Small intestine (tissue), 7 donors: ENCODE measurements around the gene VEGFB. TPM values are rescaled to one million over a fixed set of nuclear protein-coding genes. Genes with fewer than 3 reads are reported as not detected.

Experiments used
- DNase-seq, 2 donors: peaks; one replicate each; pipeline versions ENCODE4 v3.0.0 to v3.0.0-alpha.2; 2013
- FAIRE-seq: peaks from 2 replicates; lab custom pipeline; 2012; peaks lifted over from hg19 to GRCh38; lab: Jason Lieb, UNC
- H3K27ac ChIP-seq, 3 donors: one replicate each; pipeline ENCODE4 v1.5.1; 2013; ENCODE audit warnings: low read length in 2 of 3, mild to moderate bottlenecking in 2 of 3, control low read depth in 1 of 3, inconsistent platforms in 1 of 3, low read depth in 1 of 3, moderate library complexity in 1 of 3
- H3K27me3 ChIP-seq, 3 donors: one replicate each; pipeline ENCODE4 v1.6.1; 2013; ENCODE audit warnings: low read length in 3 of 3, inconsistent platforms in 1 of 3; ENCODE audit not compliant: control insufficient read depth in 3 of 3, insufficient read depth in 3 of 3
- H3K36me3 ChIP-seq, 3 donors: one replicate each; pipeline ENCODE4 v1.6.1; 2013; ENCODE audit warnings: low read length in 3 of 3, inconsistent platforms in 1 of 3, low read depth in 1 of 3, mild to moderate bottlenecking in 1 of 3, moderate library complexity in 1 of 3; ENCODE audit not compliant: control insufficient read depth in 3 of 3, insufficient read depth in 2 of 3
- H3K4me1 ChIP-seq, 3 donors: one replicate each; pipeline ENCODE4 v1.6.1; 2013; ENCODE audit warnings: low read length in 2 of 3, inconsistent platforms in 1 of 3, low read depth in 1 of 3, mild to moderate bottlenecking in 1 of 3, moderate library complexity in 1 of 3; ENCODE audit not compliant: control insufficient read depth in 3 of 3, insufficient read depth in 2 of 3
- H3K4me3 ChIP-seq, 3 donors: one replicate each; pipeline ENCODE4 v1.5.1; 2013; ENCODE audit warnings: low read length in 3 of 3, control low read depth in 1 of 3, inconsistent platforms in 1 of 3, low read depth in 1 of 3, mild to moderate bottlenecking in 1 of 3, moderate library complexity in 1 of 3
- H3K9me3 ChIP-seq, 2 donors: one replicate each; pipeline ENCODE4 v1.6.1; 2013; ENCODE audit warnings: low read depth in 1 of 2, low read length in 1 of 2; ENCODE audit not compliant: control insufficient read depth in 2 of 2, insufficient read depth in 1 of 2
- WGBS, 3 donors: extraction: QIAGEN DNeasy Blood & Tissue Kit; methylation state at CpG; one replicate each; pipeline ENCODE4 v1.1.7; 2013; 5-methylcytosine and 5-hydroxymethylcytosine counted together
- polyA plus RNA-seq, 4 donors: library from polyadenylated mRNA; stranded (reverse) in 3 of 4; unstranded in 1 of 4; fragments of 200-250 nt in 3 of 4; fragments of 120-200 nt in 1 of 4; gene quantifications; one replicate each; pipeline versions ENCODE4 v1.2.1 to v1.2.3, GENCODE V29; 2013
- donor health status: healthy with polysubstance abuse.
- donor health status: control.
- donor health status: control.
- donor health status: Bipolar disorder and iron deficiency.
- donor health status: healthy.

Gene VEGFB
- polyA plus RNA-seq, 4 donors = 34.8 to 109 (median 48.1) TPM

DNA sequence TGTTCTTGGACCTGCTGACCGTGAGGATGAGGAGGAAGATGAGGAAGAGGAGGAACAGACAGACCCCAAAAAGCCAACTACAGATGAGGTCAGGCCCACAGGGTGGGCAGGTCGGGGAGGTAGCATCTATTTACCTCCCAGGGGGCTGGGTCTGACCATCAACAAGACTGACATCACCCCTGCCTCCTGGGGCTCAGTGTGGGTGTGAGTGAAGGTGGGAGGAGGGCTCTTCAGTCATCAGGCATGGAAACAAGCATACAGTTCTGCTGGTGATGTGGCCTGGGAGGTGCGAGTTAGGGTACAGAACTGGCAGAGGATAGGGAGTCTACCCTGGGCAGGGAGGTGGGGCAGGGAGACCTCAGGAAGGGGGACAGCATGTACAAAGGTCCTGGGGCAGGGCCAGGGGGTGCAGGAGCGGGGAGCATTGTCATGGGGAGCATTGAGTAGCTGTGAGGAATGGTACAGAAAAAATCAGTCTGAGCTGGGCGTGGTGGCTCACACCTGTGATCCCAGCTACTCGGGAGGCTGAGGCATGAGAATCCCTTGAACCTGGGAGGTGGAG lies 25.8 kb downstream of the VEGFB start:
- 85 to 89% (median 86%) methylated on average over 6 of the region's 6 CpGs for WGBS, 3 donors
- Histone ChIP-seq H3K36me3 (peaks cover 30 to 97% (median 66%) of the 10 kb centered on the region in 3 donors), H3K9me3 (no peaks in the 10 kb centered on the region), H3K27me3 (no peaks in the 10 kb centered on the region), H3K4me1 (no peaks in the 10 kb centered on the region), H3K4me3 (no peak overlapping the region), H3K27ac (no peak overlapping the region)
- DNase-seq = no peak
- FAIRE-seq = no peak

DNA sequence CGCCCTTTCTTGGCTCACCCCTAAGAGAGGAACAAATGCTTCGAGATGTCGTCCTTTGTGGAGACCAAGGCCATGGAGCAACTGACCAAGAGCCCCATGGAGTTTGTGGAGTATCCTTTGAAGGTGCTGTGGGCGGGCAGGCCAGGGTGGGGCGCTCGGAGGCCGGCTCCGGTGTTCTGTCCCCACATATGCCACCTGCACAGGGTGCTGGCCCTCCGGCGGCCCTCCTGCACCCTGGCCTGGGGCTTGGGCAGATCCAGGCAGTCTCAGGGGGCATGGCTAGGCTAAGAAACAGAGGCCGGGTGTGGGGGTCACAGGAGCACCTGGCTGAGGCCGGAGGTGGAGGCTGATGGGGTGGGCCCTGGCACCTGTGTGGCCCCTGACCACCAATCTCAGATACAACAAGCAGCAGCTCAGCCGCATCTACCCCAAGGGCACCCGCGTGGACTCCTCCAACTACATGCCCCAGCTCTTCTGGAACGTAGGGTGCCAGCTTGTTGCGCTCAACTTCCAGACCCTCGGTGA lies 27.2 kb downstream of the VEGFB start:
- WGBS, 3 donors = 89 to 94% (median 92%) methylated on average over 17 to 18 of the region's 18 CpGs
- no peak overlapping the region for H3K27ac ChIP-seq
- no peaks in the 10 kb centered on the region for H3K4me1 ChIP-seq
- H3K9me3 ChIP-seq = no peaks in the 10 kb centered on the region
- DNase-seq (no peak), FAIRE-seq (no peak)
- H3K36me3 ChIP-seq = peaks cover 29 to 97% (median 68%) of the 10 kb centered on the region in 3 donors
- H3K4me3 ChIP-seq = no peak overlapping the region
- no peaks in the 10 kb centered on the region for H3K27me3 ChIP-seq

DNA sequence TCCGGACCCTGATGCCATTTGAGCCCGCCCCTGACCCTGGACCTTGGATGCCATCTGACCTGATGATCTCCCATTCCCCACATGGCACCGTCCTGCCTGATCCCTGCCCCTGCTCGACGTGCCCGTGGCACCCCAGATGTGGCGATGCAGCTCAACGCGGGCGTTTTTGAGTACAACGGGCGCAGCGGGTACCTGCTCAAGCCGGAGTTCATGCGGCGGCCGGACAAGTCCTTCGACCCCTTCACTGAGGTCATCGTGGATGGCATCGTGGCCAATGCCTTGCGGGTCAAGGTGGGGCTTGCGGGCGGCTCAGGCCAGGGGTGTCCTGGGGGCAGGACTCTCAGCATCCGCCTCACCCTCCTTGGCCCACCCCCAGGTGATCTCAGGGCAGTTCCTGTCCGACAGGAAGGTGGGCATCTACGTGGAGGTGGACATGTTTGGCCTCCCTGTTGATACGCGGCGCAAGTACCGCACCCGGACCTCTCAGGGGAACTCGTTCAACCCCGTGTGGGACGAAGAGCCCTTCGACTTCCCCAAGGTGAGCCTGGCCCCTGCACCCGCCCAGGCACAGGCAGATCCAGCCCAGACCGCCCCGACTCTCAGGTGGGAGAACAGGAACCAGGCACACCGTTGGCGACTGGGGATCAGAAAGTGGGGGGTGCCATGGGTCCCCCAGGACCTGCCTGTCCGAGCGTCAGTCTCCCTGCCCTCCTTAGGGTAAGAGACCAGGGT lies 28.1 kb downstream of the VEGFB start:
- WGBS, 3 donors = 90 to 93% (median 92%) methylated on average over 42 of the region's 42 CpGs
- Histone ChIP-seq H3K9me3 (no peaks in the 10 kb centered on the region), H3K27ac (no peak overlapping the region), H3K27me3 (no peaks in the 10 kb centered on the region), H3K4me3 (no peak overlapping the region), H3K4me1 (no peaks in the 10 kb centered on the region), H3K36me3 (peaks cover 29 to 98% (median 64%) of the 10 kb centered on the region in 3 donors)
- DNase-seq (no peak), FAIRE-seq (no peak)

DNA sequence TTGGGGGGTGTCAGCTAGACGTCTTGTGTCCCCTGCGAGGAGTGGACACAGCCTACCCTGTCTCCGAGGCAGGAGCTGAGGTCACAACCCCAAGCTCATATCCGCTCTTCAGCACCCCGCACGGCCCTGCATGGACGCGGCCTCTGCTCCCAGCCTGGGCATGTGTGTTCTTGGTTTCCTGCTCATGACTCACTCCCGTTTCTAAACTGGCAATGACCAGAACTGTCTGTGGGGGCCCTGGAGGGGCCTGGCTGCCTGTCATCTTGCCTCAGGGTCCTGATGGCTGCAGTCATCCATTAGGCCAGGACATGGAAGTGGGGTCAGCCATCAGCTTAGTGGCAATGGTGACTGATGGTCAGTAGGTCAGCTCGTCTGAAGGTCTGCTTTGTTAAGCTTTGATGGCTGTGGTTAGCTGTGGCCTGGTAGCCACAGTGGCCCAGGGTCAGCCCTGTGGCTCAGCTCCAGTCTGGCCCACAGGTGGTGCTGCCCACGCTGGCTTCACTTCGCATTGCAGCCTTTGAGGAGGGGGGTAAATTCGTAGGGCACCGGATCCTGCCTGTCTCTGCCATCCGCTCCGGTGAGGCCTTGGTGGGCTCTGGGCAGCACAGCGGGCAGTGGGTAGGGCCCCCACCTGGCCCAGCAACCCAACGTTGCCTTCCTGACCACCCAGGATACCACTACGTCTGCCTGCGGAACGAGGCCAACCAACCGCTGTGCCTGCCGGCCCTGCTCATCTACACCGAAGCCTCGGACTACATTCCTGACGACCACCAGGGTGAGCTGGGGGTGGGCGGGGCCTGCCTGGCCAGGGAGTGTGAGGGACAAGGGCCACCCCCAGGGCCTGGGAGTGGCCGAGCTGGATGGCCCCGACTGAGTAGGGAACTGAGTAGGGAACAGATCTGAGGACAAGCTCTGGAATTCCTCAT lies 28.9 kb downstream of the VEGFB start:
- no peak overlapping the region for H3K27ac ChIP-seq
- no peak for FAIRE-seq
- peaks cover 0 to 7% (median 2%) of the 10 kb centered on the region in 3 donors for H3K4me1 ChIP-seq
- H3K27me3 ChIP-seq = no peaks in the 10 kb centered on the region
- H3K9me3 ChIP-seq = no peaks in the 10 kb centered on the region
- H3K4me3 ChIP-seq = no peak overlapping the region
- WGBS, 3 donors = 84 to 86% (median 86%) methylated on average over 29 of the region's 29 CpGs
- H3K36me3 ChIP-seq = peaks cover 29 to 98% (median 59%) of the 10 kb centered on the region in 3 donors
- DNase-seq = no peak

DNA sequence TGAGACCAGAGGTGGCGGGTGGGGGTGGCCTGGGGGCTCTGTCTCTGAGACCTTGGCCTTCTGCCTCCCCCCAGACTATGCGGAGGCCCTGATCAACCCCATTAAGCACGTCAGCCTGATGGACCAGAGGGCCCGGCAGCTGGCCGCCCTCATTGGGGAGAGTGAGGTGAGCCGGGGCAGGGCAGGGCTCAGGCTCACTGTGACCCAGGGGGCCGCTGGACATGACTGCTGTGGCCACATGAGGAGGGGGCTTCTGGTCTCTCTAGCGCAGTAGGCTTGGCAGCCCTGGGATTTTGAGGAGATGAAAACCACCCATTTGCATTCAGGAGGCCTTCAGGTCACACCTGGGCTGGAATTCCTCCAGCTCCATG lies 29.5 kb downstream of the VEGFB start:
- whole genome bisulfite sequencing, 3 donors = 88 to 91% (median 89%) methylated on average over 7 to 8 of the region's 8 CpGs
- peaks cover 27 to 98% (median 55%) of the 10 kb centered on the region in 3 donors for H3K36me3 ChIP-seq
- no peak for DNase-seq

DNA sequence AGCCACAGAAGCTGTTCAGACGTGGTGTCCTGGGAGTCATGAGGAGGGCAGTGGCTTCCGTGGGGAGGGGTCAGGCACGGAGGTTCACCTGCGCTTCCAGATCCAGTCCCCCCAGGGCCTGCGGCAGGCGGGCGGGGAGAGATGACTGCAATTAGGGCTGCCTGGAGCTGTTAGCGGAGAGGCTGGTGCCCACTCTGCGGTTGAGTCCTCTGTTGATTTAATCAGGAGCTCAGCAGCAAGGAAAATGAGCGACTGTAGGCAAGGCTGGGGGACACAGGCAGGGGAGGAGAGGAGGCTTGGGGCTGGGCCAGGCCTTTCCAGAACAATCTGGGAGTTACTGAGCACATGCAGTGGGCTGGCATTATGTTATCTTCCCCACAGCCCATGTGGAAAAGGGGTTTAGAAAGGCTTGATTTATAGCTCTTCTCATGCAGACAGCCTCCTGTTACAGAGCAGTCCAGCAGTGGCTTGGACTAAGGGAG lies 30.0 kb downstream of the VEGFB start:
- 79 to 89% (median 87%) methylated on average over 10 of the region's 10 CpGs for WGBS, 3 donors
- H3K36me3 ChIP-seq = peaks cover 26 to 97% (median 50%) of the 10 kb centered on the region in 3 donors
- no peak overlapping the region for H3K4me3 ChIP-seq
- FAIRE-seq (no peak), DNase-seq (no peak)
- no peaks in the 10 kb centered on the region for H3K27me3 ChIP-seq
- H3K9me3 ChIP-seq = no peaks in the 10 kb centered on the region
- peaks cover 0 to 16% (median 2%) of the 10 kb centered on the region in 3 donors for H3K4me1 ChIP-seq
- no peak overlapping the region for H3K27ac ChIP-seq

More for the DNA sequence above, 29.5 kb downstream of the VEGFB start:
- Histone ChIP-seq H3K4me1 (peaks cover 0 to 13% (median 2%) of the 10 kb centered on the region in 3 donors), H3K9me3 (no peaks in the 10 kb centered on the region), H3K27ac (no peak overlapping the region), H3K27me3 (no peaks in the 10 kb centered on the region), H3K4me3 (no peak overlapping the region)
- no peak for FAIRE-seq

DNA sequence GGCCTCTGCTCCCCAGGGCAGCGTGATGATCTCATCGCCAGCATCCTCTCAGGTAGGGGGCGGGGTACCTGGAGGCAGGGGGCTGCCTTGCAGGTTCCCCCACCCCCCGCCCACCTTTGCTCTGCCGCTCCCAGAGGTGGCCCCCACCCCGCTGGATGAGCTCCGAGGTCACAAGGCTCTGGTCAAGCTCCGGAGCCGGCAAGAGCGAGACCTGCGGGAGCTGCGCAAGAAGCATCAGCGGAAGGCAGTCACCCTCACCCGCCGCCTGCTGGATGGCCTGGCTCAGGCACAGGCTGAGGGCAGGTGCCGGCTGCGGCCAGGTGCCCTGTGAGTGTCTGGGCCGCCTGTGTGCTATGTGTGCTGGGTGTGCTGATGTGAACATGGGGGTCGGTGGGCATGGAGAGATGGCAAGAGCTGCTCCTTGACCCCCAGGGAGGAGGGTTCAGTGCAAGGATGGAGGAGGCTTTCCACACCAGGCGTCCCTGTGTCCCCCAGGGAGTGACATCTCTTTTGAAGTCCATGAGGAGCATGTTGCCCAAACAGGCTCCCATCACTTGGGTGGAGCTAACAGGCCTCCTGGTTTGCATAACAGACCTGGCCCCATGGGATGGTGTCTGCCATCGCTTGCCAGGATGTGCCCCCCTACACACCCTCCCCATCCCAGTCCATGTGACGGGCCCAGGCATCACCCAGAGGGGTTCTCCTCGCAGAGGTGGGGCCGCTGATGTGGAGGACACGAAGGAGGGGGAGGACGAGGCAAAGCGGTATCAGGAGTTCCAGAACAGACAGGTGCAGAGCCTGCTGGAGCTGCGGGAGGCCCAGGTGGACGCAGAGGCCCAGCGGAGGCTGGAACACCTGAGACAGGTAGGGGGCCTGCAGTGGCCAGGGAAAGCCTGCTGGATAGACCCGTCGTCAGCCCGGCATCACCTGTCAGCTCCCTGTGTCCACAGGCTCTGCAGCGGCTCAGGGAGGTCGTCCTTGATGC lies 31.1 kb downstream of the VEGFB start:
- FAIRE-seq (no peak), DNase-seq (no peak)
- 86 to 90% (median 88%) methylated on average over 34 to 35 of the region's 35 CpGs for WGBS, 3 donors
- no peaks in the 10 kb centered on the region for H3K27me3 ChIP-seq
- no peaks in the 10 kb centered on the region for H3K9me3 ChIP-seq
- H3K36me3 ChIP-seq = peaks cover 26 to 86% (median 41%) of the 10 kb centered on the region in 3 donors
- H3K4me3 ChIP-seq = no peak overlapping the region
- no peak overlapping the region for H3K27ac ChIP-seq
- peaks cover 0 to 16% (median 2%) of the 10 kb centered on the region in 3 donors for H3K4me1 ChIP-seq
